ENCODE results near the gene CFAP77. TPM values are rescaled to one million over a fixed set of nuclear protein-coding genes. Genes with fewer than 3 reads are reported as not detected.
A peak's percentile ranks its signal among the peaks of the same experiment; 100 is the strongest.

CFAP77 gene
- total and polyA plus RNA-seq, 2 of the 4 experiments (the other 2 are of a cell fraction) = not detected

DNA sequence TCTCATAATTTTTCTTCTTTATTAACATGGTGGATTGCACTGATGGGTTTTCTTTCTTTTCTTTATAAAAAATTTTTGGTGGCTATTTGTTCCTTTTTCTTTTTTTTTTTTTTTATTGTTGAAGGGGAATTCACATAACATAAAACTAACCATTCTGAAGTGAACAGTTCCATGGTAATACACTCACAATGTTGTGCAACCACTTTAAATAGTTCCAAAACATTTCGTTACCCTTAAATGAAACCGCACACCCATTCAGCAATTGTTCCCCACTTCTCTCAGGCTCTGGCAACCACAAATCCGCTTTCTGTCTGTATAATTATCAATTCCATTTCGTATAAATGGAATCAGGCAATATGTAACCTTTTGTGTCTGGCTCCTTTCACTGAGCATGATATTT, 43.5 kb upstream of the CFAP77 start:
- no peak overlapping the region for H2BK5ac ChIP-seq (ENCODE audit: low read depth, low read length, poor library complexity, severe bottlenecking)
- intact Hi-C loops (cut with micrococcal nuclease) = no loop called here
- H2BK15ac ChIP-seq (ENCODE audit: low read depth, low read length) = no peak overlapping the region
- H2BK120ac ChIP-seq (ENCODE audit: low read depth, low read length) = no peak overlapping the region
- dilution Hi-C loops (cut with HindIII; ENCODE audit: low sequenced_read_pairs, unreplicated experiment) = no loop called here
- no peaks in the 10 kb centered on the region for H3K79me1 ChIP-seq (ENCODE audit: low read depth in 1 of 2, low read length in 2 of 2)
- no peak overlapping the region for H3K18ac ChIP-seq (ENCODE audit: low read depth, low read length)
- WGBS, 2 experiments (ENCODE audit: extremely low coverage in 2 of 2, insufficient read length in 1 of 2) = 100% methylated on average over 1 of the region's 4 CpGs; no CpG with 5 or more reads in 1 of the 2 experiments
- H3K4me3 ChIP-seq (ENCODE audit: insufficient read depth, low read depth, low read length) = no peak overlapping the region
- H2BK20ac ChIP-seq (ENCODE audit: low read depth, low read length) = no peak overlapping the region
- H4K91ac ChIP-seq (ENCODE audit: insufficient read depth, low read depth, low read length) = no peak overlapping the region
- H3K14ac ChIP-seq (replicated peaks; ENCODE audit: low read depth, low read length) = no peak overlapping the region
- no peak overlapping the region for H3K4ac ChIP-seq (ENCODE audit: low read depth, low read length)
- CTCF ChIA-PET = no interaction called here
- H2AFZ ChIP-seq (replicated peaks; ENCODE audit: low read length, poor library complexity) = no peak overlapping the region
- POLR2A ChIA-PET (ENCODE audit: unreplicated experiment) = no interaction called here
- H3K23ac ChIP-seq (ENCODE audit: low read depth, low read length) = no peak overlapping the region
- no peak overlapping the region for H3K56ac ChIP-seq (ENCODE audit: extremely low read depth, insufficient read depth, low read length)
- H3K9me3 ChIP-seq (ENCODE audit: control insufficient read depth, insufficient read depth, low read length) = no peaks in the 10 kb centered on the region
- ATAC-seq (ENCODE audit: low read depth) = no peak
- H4K5ac ChIP-seq (ENCODE audit: low read depth, low read length) = no peak overlapping the region
- no peak overlapping the region for H3K4me2 ChIP-seq (ENCODE audit: low read depth, low read length)
- H3K36me3 ChIP-seq (ENCODE audit: control insufficient read depth, insufficient read depth, low read length) = no peaks in the 10 kb centered on the region
- H3K9me1 ChIP-seq (ENCODE audit: insufficient read depth, low read length) = no peaks in the 10 kb centered on the region
- DNase-seq = no peak
- H3K27ac ChIP-seq (ENCODE audit: insufficient read depth, low read length) = no peak overlapping the region
- no peak overlapping the region for H4K8ac ChIP-seq (ENCODE audit: low read depth in 2 of 2, low read length in 2 of 2)
- H3K27me3 ChIP-seq (ENCODE audit: control insufficient read depth, insufficient read depth, low read length) = 0 out of 2 replicates have a peak, but pooled peaks cover 3% of the 10 kb centered on the region
- H4K20me1 ChIP-seq (ENCODE audit: insufficient read depth, low read length) = no peaks in the 10 kb centered on the region
- in situ Hi-C loops (cut with MboI; ENCODE audit: low sequenced_read_pairs) = no loop called here
- H2AK5ac ChIP-seq (ENCODE audit: low read depth, low read length) = no peak overlapping the region
- no peaks in the 10 kb centered on the region for H3K4me1 ChIP-seq (ENCODE audit: control insufficient read depth, insufficient read depth, low read length)
- no peak for TF ChIP-seq RAD21 (IDR thresholded peaks at IDR 0.05; ENCODE audit: low read length)
- TF ChIP-seq POLR2A (IDR thresholded peaks at IDR 0.05; ENCODE audit: low read depth, low read length) = no peak
- TF ChIP-seq CEBPB (IDR thresholded peaks at IDR 0.05; ENCODE audit: low read depth, low read length) = peak; percentile 46; the same call in 1 of the 2 replicates
- no TSS peak for BruUV-seq (replicated peaks)
- no peak overlapping the region for H3K9ac ChIP-seq (ENCODE audit: low read depth, low read length)
- no peak overlapping the region for H2AK9ac ChIP-seq (replicated peaks; ENCODE audit: low read depth, low read length, poor library complexity)
